ENCODE data around the gene GLYATL2.

GRCh38 chr11:58856806-58857205, 12.3 kb upstream of the GLYATL2 start:
- TF ChIP-seq CEBPB (IDR thresholded peaks at IDR 0.05; ENCODE audit: low read depth) (no peak), POLR2A (IDR thresholded peaks at IDR 0.05; ENCODE audit: borderline replicate concordance, extremely low read depth, insufficient read depth, insufficient read length) (no peak)
- TF ChIP-seq, protein P1, sequence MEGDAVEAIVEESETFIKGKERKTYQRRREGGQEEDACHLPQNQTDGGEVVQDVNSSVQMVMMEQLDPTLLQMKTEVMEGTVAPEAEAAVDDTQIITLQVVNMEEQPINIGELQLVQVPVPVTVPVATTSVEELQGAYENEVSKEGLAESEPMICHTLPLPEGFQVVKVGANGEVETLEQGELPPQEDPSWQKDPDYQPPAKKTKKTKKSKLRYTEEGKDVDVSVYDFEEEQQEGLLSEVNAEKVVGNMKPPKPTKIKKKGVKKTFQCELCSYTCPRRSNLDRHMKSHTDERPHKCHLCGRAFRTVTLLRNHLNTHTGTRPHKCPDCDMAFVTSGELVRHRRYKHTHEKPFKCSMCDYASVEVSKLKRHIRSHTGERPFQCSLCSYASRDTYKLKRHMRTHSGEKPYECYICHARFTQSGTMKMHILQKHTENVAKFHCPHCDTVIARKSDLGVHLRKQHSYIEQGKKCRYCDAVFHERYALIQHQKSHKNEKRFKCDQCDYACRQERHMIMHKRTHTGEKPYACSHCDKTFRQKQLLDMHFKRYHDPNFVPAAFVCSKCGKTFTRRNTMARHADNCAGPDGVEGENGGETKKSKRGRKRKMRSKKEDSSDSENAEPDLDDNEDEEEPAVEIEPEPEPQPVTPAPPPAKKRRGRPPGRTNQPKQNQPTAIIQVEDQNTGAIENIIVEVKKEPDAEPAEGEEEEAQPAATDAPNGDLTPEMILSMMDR (IDR thresholded peaks at IDR 0.05 in 2 of 3, conservative IDR thresholded peaks at IDR 0.05 in 1 of 3; ENCODE audit: borderline replicate concordance in 1 of 3, insufficient read depth in 1 of 3, low read depth in 2 of 3, low read length in 2 of 3), result no peak
